HK-2 (cell line): Measurements from ENCODE around the gene PLEKHG3.
A peak's percentile ranks its signal among the peaks of the same experiment; 100 is the strongest.

ENCODE experiments used
- DNase-seq: peaks from one replicate; pipeline ENCODE4 v3.0.0-alpha.2; 2018; ENCODE audit not compliant: unreplicated experiment

Gene PLEKHG3

GRCh38 chr14:64764641-64765520, 60.7 kb downstream of the PLEKHG3 start:
- DNase-seq: peak; percentile 75

- DNase-seq: no peak
Observed at GRCh38 chr14:64765740-64766302, 61.6 kb downstream of the PLEKHG3 start.

GRCh38 chr14:64766430-64767151, 62.4 kb downstream of the PLEKHG3 start:
- no peak for DNase-seq

- DNase-seq: no peak
Observed at GRCh38 chr14:64767215-64767964, 63.2 kb downstream of the PLEKHG3 start.

DNA sequence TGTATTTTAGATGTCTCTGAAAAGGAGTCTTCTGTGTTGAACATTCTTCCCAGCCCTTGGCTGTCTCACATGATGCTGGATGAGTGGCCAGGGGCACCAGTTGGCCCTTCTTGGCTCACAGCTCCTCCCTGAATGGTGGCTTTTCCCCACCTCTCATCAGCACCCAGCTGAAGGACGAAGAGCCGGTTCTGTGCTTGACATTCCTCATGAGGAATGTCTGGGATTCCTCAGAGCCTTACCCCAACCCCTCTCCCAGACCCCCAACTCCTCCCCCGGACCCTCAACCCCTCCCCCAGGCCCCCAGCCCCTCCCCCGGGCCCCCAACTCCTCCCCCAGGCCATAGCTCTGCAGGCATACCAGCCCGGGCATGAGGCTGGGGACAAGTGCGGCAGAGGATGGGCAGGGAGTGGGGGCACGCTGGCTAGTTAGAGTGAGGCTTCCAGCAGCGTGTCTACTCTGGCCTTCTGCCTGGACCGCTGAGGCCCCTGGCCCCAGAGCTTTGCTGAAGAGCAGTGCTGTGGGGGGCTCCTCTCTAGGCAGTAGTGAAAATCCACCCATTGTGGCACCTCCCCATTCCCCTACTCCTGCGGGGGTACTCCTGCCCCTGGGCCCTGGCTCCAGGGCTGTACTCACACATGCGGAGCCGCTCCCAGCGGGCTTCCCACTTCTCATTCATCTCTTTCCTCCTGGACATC, 64.3 kb downstream of the PLEKHG3 start:
- no peak for DNase-seq

GRCh38 chr14:64769096-64770020, 65.1 kb downstream of the PLEKHG3 start:
- no peak for DNase-seq

- no peak for DNase-seq
Observed at GRCh38 chr14:64770751-64771150, 66.5 kb downstream of the PLEKHG3 start.

DNA sequence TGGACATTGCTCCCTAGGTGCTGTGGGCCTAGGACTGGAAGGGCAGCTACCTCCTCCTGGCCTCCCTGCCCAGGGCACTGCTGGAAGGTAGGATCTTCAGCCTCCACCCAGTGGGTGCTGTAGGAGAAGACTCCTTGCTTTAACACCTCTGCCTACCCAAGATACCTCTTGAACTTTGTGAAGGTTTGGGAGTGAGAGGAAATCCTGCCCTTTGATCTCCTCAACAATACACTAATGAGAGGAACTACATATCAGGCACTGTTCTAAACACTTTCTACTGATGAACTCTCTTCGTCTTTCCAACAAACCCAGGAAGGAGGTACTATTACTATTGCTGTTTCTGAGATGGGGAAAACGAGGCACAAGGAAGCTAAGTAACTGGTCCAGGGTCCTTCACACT, 66.9 kb downstream of the PLEKHG3 start:
- no peak for DNase-seq

DNA sequence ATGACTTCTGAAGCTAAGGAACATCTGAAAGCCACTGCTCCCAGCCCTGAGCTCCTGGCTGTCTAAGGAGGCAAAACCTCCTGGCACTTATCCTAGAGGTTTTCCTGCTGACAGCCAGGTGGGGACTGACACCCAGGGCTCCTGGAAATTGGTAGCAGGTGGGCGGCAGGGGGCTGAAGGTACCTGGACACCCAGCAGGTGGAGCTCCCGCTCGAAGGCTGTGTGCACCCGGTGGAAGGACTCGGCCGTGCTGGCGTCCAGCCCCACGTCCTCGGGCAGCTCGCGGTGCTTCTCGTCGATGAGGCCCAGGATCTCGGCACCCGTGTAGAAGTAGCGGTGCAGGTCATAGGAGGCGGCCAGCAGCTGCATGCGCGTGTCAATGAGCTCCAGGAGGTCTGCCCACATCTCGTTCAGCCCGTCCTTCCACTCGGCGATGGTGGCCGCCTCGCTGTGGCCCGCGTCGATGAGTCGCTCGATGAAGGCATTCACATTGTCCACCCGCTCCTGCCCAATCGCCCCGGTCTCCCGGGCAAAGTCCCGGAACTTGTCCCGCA, 68.2 kb downstream of the PLEKHG3 start:
- no peak for DNase-seq

DNA sequence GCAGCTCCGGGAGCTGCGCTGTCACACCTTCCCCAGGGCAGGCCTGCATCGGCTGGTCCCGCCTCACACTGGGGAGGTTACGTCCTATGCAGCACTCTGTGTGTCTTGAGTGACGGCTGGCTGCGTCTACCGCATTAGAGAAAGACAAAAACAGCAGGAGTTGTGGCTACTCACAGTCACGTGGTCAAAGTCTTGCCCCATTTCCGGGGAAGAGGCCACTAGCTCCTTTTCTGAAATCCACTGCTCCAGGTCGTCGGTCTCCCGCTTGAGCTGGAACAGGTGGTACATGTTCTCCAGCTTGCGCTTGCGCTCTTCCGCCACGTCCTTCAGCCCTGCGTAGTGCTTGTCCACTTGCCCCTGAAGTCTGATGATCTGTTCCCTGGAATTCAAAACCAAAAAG, 68.8 kb downstream of the PLEKHG3 start:
- no peak for DNase-seq

DNA sequence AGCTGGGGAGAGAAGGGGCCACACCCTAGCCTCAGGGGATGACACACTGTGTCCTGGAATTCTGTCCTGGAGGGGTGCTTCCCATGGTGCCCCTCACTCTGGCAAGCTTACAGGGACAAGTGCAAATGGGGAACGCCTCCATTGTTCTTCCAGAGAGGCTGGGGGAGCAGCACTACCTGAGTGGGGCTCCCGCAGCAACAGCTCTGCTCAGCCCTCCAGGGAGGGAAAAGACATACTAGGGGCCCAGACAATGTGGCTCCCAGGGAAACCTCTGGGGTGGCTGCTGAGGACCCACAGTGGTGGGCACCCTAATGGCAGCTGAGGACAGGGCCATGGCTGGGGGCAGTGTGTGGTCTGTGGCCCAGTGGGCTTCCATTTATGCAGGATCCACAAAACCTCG, 69.4 kb downstream of the PLEKHG3 start:
- DNase-seq: no peak

DNA sequence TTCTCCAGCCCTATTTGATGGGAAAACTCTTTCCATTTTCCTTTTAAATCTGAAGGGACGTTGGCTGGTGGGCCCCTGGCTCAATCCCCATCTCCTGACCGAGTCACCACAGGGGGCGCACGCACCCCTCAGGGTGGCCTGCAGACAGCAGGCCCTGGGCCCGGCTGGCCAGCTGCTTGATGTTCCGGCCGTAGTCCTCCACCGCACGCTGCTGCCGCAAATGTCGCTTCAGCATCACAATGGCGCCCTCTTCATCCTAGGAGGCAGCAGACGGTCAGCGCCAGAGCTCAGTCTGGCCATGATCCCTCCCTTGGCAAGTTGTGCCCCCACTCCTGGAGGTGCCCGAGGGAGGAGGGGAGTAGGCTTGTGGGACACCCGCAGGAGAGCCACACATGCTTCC, 70.0 kb downstream of the PLEKHG3 start:
- no peak for DNase-seq

GRCh38 chr14:64775081-64775777, 71.0 kb downstream of the PLEKHG3 start:
- no peak for DNase-seq

- no peak for DNase-seq
Observed at GRCh38 chr14:64777461-64777860, 73.2 kb downstream of the PLEKHG3 start.

GRCh38 chr14:64778104-64778754, 74.0 kb downstream of the PLEKHG3 start:
- DNase-seq: no peak

DNA sequence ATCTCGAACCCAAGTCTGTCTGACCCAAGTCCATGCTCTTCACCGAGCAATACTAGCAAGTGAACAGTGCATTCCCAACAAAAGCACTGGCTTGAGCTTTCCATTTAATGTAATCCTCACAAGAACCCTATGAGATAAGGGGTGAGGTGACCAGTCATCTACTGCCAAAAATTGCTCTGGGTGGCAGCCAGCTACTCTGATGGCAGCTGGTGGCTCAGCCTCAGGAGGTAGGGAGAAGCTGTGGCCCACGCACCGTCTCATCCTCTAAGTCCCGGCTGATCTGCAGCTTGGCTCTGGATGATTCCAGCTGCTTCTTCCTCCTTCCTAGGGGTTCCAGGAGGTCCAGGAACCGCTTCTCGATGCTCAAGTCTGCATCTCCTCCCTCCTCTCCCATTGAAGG, 75.2 kb downstream of the PLEKHG3 start:
- no peak for DNase-seq

DNA sequence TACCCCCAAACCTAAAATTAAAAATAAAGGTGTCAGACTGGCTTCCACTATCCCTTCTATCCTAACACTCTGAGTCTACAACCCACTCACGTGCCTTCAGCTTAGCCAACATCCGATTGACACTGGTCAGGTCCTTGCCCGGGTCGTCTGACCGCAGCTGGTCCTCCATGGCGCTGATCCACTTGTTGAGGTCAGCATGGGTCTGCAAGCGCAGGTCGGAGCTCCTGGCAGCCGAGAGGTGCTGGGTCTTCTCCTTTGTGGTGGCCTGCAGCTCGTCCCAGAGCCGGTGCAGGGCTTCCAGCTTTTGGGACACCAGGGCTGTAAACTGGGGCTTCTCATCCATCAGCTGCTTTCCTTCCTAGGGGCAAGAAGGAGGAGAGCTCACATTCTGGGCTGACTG, 78.0 kb downstream of the PLEKHG3 start:
- no peak for DNase-seq

GRCh38 chr14:64784006-64784405, 79.8 kb downstream of the PLEKHG3 start:
- no peak for DNase-seq
